ENCODE data around the gene MT1M.

DNA sequence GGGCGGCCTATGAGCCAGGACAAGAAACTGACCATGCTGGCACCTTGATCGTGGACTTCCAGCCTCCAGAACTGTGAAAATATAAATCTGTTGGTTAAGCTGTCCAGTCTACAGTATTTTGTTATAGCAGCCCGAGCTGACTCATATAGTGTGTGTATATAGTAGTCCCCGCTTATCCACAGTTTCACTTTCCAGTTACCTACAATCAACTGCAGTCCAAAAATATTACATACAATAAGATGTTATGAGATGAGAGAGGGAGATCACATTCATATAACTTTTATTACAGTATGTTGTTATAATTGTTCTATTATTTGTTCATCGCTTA is 38.2 kb upstream of the MT1M start:
- no peak for TF ChIP-seq EZH2 (IDR thresholded peaks at IDR 0.05)
- no peak for TF ChIP-seq POLR2AphosphoS5 (IDR thresholded peaks at IDR 0.05; ENCODE audit: borderline replicate concordance, low read depth, low read length)
- no peak for TF ChIP-seq FOXP2 (optimal IDR thresholded peaks at IDR 0.05; ENCODE audit: control extremely low read depth, extremely low read length, insufficient read depth)
